Thyroid gland (tissue), 4 donors: Measurements from ENCODE around the gene ZNF490. TPM values are rescaled to one million over a fixed set of nuclear protein-coding genes. Genes with fewer than 3 reads are reported as not detected.

Experiments used
- DNase-seq, 2 donors: peaks; one replicate each; pipeline ENCODE4 v3.0.0-alpha.2; 2019
- H3K27ac ChIP-seq, 3 donors: fragments of 200-600 bp; sonication (generic); 1 replicate in 2 of 3; 2 replicates in 1 of 3; pipeline ENCODE4 v1.5.1; 2016 to 2019; ENCODE audit warnings: mild to moderate bottlenecking in 1 of 3, moderate library complexity in 1 of 3
- H3K27me3 ChIP-seq: fragments of 200-600 bp; sonication (generic); one replicate; pipeline ENCODE4 v1.5.1; 2019
- H3K36me3 ChIP-seq, 2 donors: fragments of 200-600 bp; sonication (generic); one replicate each; pipeline ENCODE4 v1.5.1; 2016 to 2019
- H3K4me1 ChIP-seq, 2 donors: fragments of 200-600 bp; sonication (generic); one replicate each; pipeline ENCODE4 v1.5.1; 2017 to 2019
- H3K4me3 ChIP-seq, 3 donors: fragments of 200-600 bp; sonication (generic); replicated peaks in 1 of 3; 1 replicate in 2 of 3; 2 replicates in 1 of 3; pipeline ENCODE4 v1.5.1; 2016; ENCODE audit warnings: mild to moderate bottlenecking in 1 of 3
- H3K9me3 ChIP-seq: fragments of 200-600 bp; sonication (generic); one replicate; pipeline ENCODE4 v1.5.1; 2017
- CTCF ChIP-seq, 6 experiments: fragments of 200-600 bp in 3 of 6; fragments of 450-650 bp in 3 of 6; sonication (generic) in 3 of 6; IDR thresholded peaks; one replicate each; pipeline ENCODE4 v1.5.1; 2016 to 2019; ENCODE audit warnings: antibody characterized with exemption in 6 of 6, mild to moderate bottlenecking in 2 of 6, inconsistent platforms in 1 of 6, moderate library complexity in 1 of 6
- POLR2A ChIP-seq, 2 donors: fragments of 450-650 bp; IDR thresholded peaks; one replicate each; pipeline ENCODE4 v1.6.1; 2017; ENCODE audit warnings: antibody characterized with exemption in 2 of 2, mild to moderate bottlenecking in 2 of 2, moderate library complexity in 1 of 2
- WGBS, 2 donors: methylation state at CpG; one replicate each; pipeline ENCODE4 v1.1.5; 2017; 5-methylcytosine and 5-hydroxymethylcytosine counted together
- intact Hi-C: fragments of 100-400 bp; cut with DNase I; formaldehyde crosslinking; loops from one replicate; pipeline ENCODE4 v1.15.1; 2023
- total RNA-seq, 4 donors: library from RNA; depleted of rRNA; stranded (reverse); fragments of >200 nt; gene quantifications; one replicate each; pipeline ENCODE4 v1.2.3, GENCODE V29; 2016

The ZNF490 gene
- total RNA-seq = 10 to 100 TPM; 11.3 to 28.9 (median 17.5) TPM

- peak; percentile 99 for DNase-seq
- H3K4me3 ChIP-seq = peak within 1 kb of the TSS; percentile 54 to 92 (median 77)
- TF ChIP-seq POLR2A (IDR thresholded peaks at IDR 0.05) (peak; percentile 32 to 90), CTCF (IDR thresholded peaks at IDR 0.05) (no peak)
- H3K9me3 ChIP-seq = no peaks in the 10 kb centered on the region
- H3K27ac ChIP-seq = peak within 1 kb of the TSS; percentile 93 to 98 (median 96)
- intact Hi-C loops = no loop called here
- H3K36me3 ChIP-seq = peaks cover 4 to 8% of the 10 kb centered on the region in 2 donors
- H3K27me3 ChIP-seq = no peaks in the 10 kb centered on the region
- WGBS, 2 donors = 0% methylated on average over 7 to 37 of the region's 61 CpGs
- peaks cover 6 to 44% of the 10 kb centered on the region in 2 donors for H3K4me1 ChIP-seq
These were observed at the start of gene ZNF490, which contains the start of gene ZNF791 for GRCh38 chr19:12610540-12611360. Gene ZNF490, minus strand, starts transcription at chr19:12610813. Its CDS starts 133 bp downstream, at chr19:12610680. Gene ZNF791, plus strand, starts transcription at chr19:12610920. Its CDS starts 160 bp downstream, at chr19:12611080.

GRCh38 chr19:12657966-12658365, 47.4 kb upstream of the ZNF490 start:
- H3K9me3 ChIP-seq = no peaks in the 10 kb centered on the region
- no peaks in the 10 kb centered on the region for H3K27me3 ChIP-seq
- no peak overlapping the region for H3K4me3 ChIP-seq
- DNase-seq = no peak
- intact Hi-C loops = no loop called here
- 85 to 93% methylated on average over 11 to 19 of the region's 22 CpGs for WGBS, 2 donors
- no peak overlapping the region for H3K27ac ChIP-seq
- peaks cover 23 to 29% of the 10 kb centered on the region in 2 donors for H3K36me3 ChIP-seq
- TF ChIP-seq CTCF (IDR thresholded peaks at IDR 0.05) (no peak), POLR2A (IDR thresholded peaks at IDR 0.05) (no peak)
- H3K4me1 ChIP-seq = no peaks in the 10 kb centered on the region

- Histone ChIP-seq H3K4me1 (no peaks in the 10 kb centered on the region), H3K27me3 (no peaks in the 10 kb centered on the region), H3K27ac (no peak overlapping the region), H3K9me3 (no peaks in the 10 kb centered on the region), H3K4me3 (no peak overlapping the region), H3K36me3 (peaks cover 19 to 25% of the 10 kb centered on the region in 2 donors)
- no peak for DNase-seq
- WGBS, 2 donors = 66 to 70% methylated on average over 48 to 50 of the region's 50 CpGs
- TF ChIP-seq CTCF (IDR thresholded peaks at IDR 0.05) = no peak
- TF ChIP-seq POLR2A (IDR thresholded peaks at IDR 0.05) = no peak
- intact Hi-C loops = no loop called here
These were observed 46.4 kb upstream of the ZNF490 start for GRCh38 chr19:12656899-12657571.

GRCh38 chr19:12655546-12655945, 44.9 kb upstream of the ZNF490 start:
- Histone ChIP-seq H3K4me1 (no peaks in the 10 kb centered on the region), H3K9me3 (no peaks in the 10 kb centered on the region), H3K27ac (no peak overlapping the region), H3K4me3 (no peak overlapping the region), H3K36me3 (peaks cover 12 to 16% of the 10 kb centered on the region in 2 donors), H3K27me3 (no peaks in the 10 kb centered on the region)
- TF ChIP-seq CTCF (IDR thresholded peaks at IDR 0.05) (no peak), POLR2A (IDR thresholded peaks at IDR 0.05) (no peak)
- intact Hi-C loops = no loop called here
- WGBS, 2 donors = 94% methylated on average over 8 of the region's 8 CpGs
- DNase-seq = no peak

GRCh38 chr19:12652219-12652618, 41.6 kb upstream of the ZNF490 start:
- intact Hi-C loops = no loop called here
- Histone ChIP-seq H3K4me3 (no peak overlapping the region), H3K4me1 (peaks cover 13 to 15% of the 10 kb centered on the region in 2 donors), H3K27me3 (no peaks in the 10 kb centered on the region), H3K9me3 (no peaks in the 10 kb centered on the region), H3K27ac (no peak overlapping the region), H3K36me3 (peaks cover 6 to 12% of the 10 kb centered on the region in 2 donors)
- no peak for TF ChIP-seq CTCF (IDR thresholded peaks at IDR 0.05)
- no peak for TF ChIP-seq POLR2A (IDR thresholded peaks at IDR 0.05)
- no peak for DNase-seq
- 91 to 98% methylated on average over 6 of the region's 6 CpGs for WGBS, 2 donors
